HG03280 (cell line): ENCODE results near the gene NCAPD3.
"Not testable (repeated sequence)": the region's sequence is repeated elsewhere in the genome, so short reads cannot be mapped to it uniquely, and the experiment has no call there.

ENCODE experiments used
- ATAC-seq: cut with Tn5 transposase; IDR thresholded peaks from one replicate; pipeline ENCODE4 v1.9.1; 2021; ENCODE audit warnings: mild to moderate bottlenecking, moderate library complexity; ENCODE audit not compliant: unreplicated experiment

Gene NCAPD3

GRCh38 chr11:134223836-134224709 is at the start of gene NCAPD3, which contains the start of gene VPS26B:
Gene NCAPD3, minus strand, starts transcription at chr11:134223967. Its CDS starts 41 bp downstream, at chr11:134223926.
Gene VPS26B, plus strand, starts transcription at chr11:134224671. Its CDS starts 452 bp downstream, at chr11:134225123.
- ATAC-seq, result peak; percentile 78

- ATAC-seq, result no peak
Observed at GRCh38 chr11:134273317-134273712, 49.5 kb upstream of the NCAPD3 start.

GRCh38 chr11:134272381-134273316 is 48.9 kb upstream of the NCAPD3 start:
- ATAC-seq, result no peak

DNA sequence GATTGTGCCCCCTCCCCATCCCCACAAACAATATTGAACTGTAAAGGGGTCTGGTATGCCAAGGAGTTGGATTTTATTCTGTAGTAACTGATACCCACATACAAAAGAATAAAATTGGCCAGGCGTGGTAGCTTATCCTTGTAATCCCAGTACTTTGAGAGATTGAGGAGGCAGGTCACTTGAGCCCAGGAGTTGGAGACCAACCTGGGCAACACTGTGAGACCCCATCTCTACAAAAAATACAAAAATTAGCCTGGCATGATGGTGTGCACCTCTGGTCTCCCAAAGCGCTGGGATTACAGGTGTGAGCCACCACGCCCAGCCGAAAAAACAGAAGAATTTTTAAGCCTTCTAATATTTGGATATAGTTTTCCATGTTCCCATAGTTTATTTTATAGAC is 48.2 kb upstream of the NCAPD3 start:
- no peak for ATAC-seq

DNA sequence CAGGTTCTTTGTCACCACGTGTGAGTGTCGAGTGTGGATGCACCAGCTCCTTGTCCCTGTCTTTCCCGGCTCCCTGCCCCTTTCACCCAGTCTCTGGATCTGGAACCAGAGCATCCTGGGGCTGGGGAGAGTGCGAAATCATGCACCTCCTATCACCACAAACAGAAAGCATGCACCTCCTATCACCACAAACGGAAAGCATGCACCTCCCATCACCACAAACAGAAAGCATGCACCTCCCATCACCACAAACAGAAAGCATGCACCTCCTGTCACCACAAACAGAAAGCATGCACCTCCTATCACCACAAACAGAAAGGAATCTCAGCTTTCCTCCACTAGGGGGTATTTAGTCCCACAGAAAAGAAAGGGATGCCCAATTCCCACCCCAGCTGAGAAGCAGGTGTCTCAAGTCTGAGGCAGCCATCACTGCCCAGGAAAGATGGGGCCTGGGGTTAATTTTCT is 46.5 kb upstream of the NCAPD3 start:
- no peak for ATAC-seq

- ATAC-seq, result no peak
Observed at GRCh38 chr11:134267966-134268365, 44.2 kb upstream of the NCAPD3 start.

DNA sequence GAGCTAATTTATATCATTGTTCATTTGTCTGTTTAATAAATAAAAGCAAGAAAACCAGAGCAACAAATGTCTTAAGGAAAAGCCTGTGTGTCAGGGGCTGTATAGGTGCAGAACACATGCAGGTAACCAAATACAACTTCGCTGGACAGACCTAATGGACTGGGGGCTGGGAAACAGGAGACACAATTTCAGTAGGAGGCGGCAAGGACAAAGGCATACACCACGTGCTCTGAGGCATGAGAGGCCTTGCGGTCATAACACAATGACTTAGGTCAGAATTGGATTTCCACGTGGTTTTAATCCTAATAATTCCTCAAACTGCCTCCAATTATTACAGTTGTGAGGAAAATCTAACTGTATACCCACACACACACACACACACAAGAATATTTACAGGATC is 43.7 kb upstream of the NCAPD3 start:
- no peak for ATAC-seq

GRCh38 chr11:134266841-134267251 is 43.1 kb upstream of the NCAPD3 start:
- ATAC-seq, result no peak

DNA sequence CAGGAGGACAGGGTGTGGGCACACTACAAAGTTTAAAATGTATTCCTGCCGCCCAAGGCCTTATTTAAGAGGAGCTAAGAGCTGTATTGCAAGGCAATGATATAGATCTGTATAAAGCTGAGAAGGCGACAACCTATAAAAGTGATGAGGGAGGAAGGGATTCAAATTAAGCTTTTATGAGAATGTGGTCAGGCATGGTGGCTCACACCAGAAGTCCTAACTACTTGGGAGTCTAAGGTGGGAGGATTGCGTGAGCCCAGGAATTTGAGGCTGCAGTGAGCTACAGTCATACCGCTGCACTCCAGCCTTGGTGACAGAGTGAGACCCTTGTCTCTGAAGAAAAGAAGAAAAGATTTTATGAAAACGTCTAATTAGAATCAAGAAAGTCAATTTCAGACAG is 42.7 kb upstream of the NCAPD3 start:
- no peak for ATAC-seq

- ATAC-seq, result no peak
Observed at GRCh38 chr11:134264966-134265764, 41.4 kb upstream of the NCAPD3 start.

DNA sequence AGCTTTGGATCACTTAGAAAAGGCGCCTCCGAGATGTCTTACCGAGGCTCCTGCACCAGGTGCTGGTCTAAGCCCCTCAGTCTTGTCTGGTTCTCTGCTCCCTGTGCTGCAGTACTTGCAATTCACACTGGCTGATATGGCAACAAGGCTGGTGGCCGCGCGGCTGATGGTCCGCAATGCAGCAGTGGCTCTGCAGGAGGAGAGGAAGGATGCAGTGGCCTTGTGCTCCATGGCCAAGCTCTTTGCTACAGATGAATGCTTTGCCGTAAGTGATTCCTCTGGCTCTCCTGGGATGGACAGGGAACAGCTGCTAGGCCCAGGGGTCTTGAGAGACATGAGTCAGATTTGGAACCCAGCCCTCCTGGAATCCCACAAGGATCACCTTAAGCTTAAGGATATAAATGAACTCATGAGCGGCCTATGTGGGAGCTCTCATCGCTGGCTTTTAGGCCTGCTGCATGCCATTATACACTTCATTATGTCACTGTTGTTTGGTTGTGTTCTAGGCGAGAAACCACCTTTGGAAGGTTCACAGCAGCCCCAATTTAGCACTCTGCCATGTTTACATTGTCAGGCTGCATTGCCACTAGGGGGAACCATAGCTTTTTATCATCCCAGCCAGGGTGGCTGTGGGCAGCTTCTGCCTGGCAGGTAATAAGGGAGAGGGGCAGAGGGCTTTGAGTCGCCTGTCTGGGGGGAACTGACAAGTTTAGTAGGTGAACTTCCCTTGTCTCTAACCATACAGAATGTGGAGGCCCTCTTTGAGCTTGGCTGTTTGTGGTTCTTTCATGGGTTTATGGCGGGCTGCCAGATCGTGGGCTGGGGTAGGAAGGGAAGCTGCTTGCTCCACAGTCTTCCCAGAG is 38.1 kb upstream of the NCAPD3 start:
- ATAC-seq, result no peak

DNA sequence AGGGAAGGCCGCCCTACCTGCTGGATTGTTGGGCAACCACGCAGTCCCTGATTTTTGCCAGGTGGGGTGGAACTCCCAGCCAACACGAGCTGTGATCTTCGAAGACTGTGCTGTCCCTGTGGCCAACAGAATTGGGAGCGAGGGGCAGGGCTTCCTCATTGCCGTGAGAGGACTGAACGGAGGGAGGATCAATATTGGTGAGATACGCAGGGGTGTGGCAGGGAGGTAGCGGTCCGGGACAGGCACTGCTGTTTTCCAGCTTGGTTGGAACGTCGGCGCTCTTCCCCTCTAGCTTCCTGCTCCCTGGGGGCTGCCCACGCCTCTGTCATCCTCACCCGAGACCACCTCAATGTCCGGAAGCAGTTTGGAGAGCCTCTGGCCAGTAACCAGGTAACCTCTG is 37.2 kb upstream of the NCAPD3 start:
- ATAC-seq, result no peak

GRCh38 chr11:134260503-134260902 is 36.7 kb upstream of the NCAPD3 start:
- no peak for ATAC-seq

GRCh38 chr11:134258577-134258976 is 34.8 kb upstream of the NCAPD3 start:
- no peak for ATAC-seq

DNA sequence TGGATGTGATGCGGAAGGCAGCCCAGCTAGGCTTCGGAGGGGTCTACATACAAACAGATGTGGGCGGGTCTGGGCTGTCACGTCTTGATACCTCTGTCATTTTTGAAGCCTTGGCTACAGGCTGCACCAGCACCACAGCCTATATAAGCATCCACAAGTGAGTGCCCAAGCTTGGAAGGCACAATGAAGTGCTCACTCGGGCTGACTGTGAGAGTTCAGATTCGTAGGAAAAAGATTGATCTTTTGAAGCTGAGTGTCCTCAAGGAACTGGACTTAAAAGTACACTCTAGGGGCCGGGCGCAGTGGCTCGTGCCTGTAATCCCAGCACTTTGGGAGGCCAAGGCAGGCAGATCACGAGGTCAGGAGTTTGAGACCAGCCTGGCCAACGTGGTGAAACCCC is 33.3 kb upstream of the NCAPD3 start:
- no peak for ATAC-seq

DNA sequence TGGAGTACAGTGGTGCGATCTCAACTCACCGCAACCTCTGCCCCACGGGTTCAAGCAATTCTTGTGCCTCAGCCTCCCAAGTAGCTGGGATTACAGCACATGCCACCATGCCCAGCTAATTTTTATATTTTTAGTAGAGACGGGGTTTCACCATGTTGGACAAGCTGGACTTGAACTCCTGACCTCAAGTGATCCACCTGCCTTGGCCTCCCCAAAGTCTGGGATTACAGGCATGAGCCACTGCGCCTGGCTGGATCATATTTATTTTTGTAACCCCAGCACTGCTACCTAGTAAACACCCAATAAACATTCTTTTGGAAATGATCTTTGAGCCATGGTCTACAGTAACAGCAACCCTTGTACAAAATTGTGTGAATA is 31.4 kb upstream of the NCAPD3 start:
- not testable (repeated sequence) for ATAC-seq

- no peak for ATAC-seq
Observed at GRCh38 chr11:134254433-134255183, 30.8 kb upstream of the NCAPD3 start.

DNA sequence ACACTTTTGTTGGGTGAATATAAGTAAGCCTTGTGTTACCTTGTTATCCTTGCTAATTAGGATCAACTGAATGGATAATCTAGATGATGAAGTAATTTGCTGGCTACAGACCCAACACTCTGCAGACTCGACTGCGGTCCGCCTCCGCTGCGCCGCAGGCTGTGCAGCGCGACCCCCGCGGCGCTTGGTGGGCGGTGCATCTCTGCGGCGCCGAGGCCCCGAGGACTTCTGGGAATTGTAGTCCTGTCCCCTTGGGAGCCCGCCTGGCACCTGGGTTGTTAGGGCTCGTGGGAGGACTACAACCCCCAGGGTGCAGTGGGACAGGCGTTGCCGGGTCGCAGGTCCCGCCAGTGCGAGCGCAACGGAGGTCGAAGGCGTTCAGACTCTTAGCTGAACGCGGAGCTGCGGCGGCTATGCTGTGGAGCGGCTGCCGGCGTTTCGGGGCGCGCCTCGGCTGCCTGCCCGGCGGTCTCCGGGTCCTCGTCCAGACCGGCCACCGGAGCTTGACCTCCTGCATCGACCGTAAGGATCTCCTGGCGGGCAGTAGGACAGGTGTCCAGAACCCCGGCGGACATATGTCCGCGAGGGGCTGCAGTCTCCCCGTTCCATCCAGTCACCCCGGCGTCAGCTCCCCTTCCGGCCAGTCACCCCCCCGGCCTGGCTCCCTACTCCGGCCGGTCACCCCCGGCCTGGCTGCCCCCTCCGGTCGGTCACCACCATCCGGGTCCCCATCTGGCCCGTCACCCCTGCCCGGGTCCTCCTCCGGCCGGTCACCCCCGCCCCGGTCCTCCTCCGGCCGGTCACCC is 29.6 kb upstream of the NCAPD3 start, which contains the start of the genes ACAD8 and THYN1:
TSS of gene ACAD8 (plus strand) at position 381 of the 806 bp plus-strand sequence. CDS start at position 414, 33 bp downstream.
TSS of gene THYN1 (minus strand) at position 165 of the 806 bp plus-strand sequence. CDS start 470 bp downstream, outside the sequence.
- ATAC-seq, result peak; percentile 99
